AG09309 (cell line): ENCODE data around the gene TBX5.
A peak's percentile ranks its signal among the peaks of the same experiment; 100 is the strongest.

Experiments
- DNase-seq: peaks from one replicate; pipeline ENCODE4 v3.0.0-alpha.2; 2010; ENCODE audit warnings: low read depth
- H3K4me3 ChIP-seq: 2 replicates; pipeline ENCODE4 v1.5.1; 2011; ENCODE audit warnings: mild to moderate bottlenecking, low read depth, low read length, moderate library complexity; ENCODE audit not compliant: control insufficient read depth
- CTCF ChIP-seq: IDR thresholded peaks from 2 replicates; pipeline ENCODE4 v1.5.1; 2011; ENCODE audit warnings: mild to moderate bottlenecking, low read depth, low read length, inconsistent platforms; ENCODE audit not compliant: insufficient read depth, control insufficient read depth; ENCODE audit errors: missing control alignments

Gene TBX5

GRCh38 chr12:114401328-114402083 lies 4.4 kb downstream of the TBX5 start:
- TF ChIP-seq CTCF = no peak
- H3K4me3 ChIP-seq = peak overlapping the region; percentile 12
- no peak for DNase-seq

GRCh38 chr12:114400925-114401324 lies 5.0 kb downstream of the TBX5 start:
- H3K4me3 ChIP-seq = peak overlapping the region; percentile 30
- DNase-seq = peak; percentile 67
- no peak for TF ChIP-seq CTCF

GRCh38 chr12:114400361-114400811 lies 5.6 kb downstream of the TBX5 start:
- DNase-seq = no peak

GRCh38 chr12:114399664-114400211 lies 6.2 kb downstream of the TBX5 start:
- DNase-seq = no peak
- TF ChIP-seq CTCF = no peak
- H3K4me3 ChIP-seq = peak overlapping the region; percentile 30; the same call in 1 of the 2 replicates

More at GRCh38 chr12:114400361-114400811, 5.6 kb downstream of the TBX5 start:
- no peak for TF ChIP-seq CTCF
- peak overlapping the region; percentile 30 for H3K4me3 ChIP-seq

- TF ChIP-seq CTCF = no peak
- no peak overlapping the region for H3K4me3 ChIP-seq
- DNase-seq = no peak
These were observed 7.7 kb downstream of the TBX5 start for GRCh38 chr12:114397978-114398881.

GRCh38 chr12:114396869-114397719 lies 8.8 kb downstream of the TBX5 start:
- DNase-seq = no peak

More at GRCh38 chr12:114396869-114397719, 8.8 kb downstream of the TBX5 start:
- no peak for TF ChIP-seq CTCF
- H3K4me3 ChIP-seq = no peak overlapping the region
